Measurements from ENCODE around the gene NFIA.

Gene NFIA

DNA sequence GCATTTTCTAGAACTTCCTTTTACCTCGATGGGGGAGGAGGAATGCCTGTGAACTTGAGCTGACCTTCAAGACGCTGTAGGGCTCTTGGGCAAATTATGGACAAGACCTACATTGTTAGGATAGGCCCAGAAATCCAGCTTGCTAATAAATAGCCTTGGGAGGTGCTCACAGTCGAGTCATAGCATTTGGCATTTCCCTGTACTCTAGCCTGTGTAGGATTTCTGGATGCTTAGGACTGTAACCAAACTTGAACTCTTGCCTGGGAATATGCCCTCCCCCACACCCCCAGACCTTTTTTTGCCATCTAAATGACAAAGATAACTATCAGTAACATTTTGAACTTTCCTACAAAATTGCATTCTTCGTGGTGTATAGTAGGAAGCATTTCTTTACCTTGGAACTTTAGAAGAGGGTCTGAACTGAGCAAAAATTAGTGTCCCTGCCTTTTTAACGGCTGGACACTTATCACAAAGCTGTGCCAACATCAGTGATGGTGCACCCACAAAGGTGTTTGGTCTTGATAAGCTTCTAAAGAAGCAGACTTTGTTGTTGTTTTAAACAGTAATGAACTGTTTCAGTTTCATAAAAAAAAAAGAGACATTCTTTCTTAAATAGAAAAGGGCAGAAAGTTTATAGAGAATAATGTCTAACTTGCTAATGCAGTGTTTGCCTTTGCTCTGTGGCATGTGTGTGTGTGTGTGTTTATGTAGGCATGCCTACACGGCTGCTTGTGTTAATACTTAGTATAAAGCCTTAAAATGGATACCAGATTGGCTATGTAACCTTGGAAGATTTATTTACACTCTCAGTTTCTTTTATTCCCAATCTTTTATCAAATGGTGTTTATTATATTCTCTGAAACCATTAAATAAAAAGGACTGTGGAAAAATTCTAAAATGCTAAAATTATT, 88.2 kb downstream of the NFIA start:
- H3K4me3 Mint-ChIP-seq = no peak overlapping the region
- no peaks in the 10 kb centered on the region for H3K9me3 Mint-ChIP-seq
- no peak for DNase-seq
- peaks cover 6% of the 10 kb centered on the region for H3K4me1 Mint-ChIP-seq (ENCODE audit: low read depth)
- H3K27me3 Mint-ChIP-seq = peaks cover 5% of the 10 kb centered on the region
- no peaks in the 10 kb centered on the region for H3K36me3 Mint-ChIP-seq (ENCODE audit: low read depth)
- H3K27ac Mint-ChIP-seq = no peak overlapping the region

GRCh38 chr1:61171346-61171745, 89.0 kb downstream of the NFIA start:
- Mint-ChIP-seq H3K4me1 (ENCODE audit: low read depth) (peaks cover 6% of the 10 kb centered on the region), H3K27me3 (peaks cover 5% of the 10 kb centered on the region), H3K36me3 (ENCODE audit: low read depth) (no peaks in the 10 kb centered on the region), H3K9me3 (no peaks in the 10 kb centered on the region), H3K27ac (no peak overlapping the region), H3K4me3 (no peak overlapping the region)
- no peak for DNase-seq

DNA sequence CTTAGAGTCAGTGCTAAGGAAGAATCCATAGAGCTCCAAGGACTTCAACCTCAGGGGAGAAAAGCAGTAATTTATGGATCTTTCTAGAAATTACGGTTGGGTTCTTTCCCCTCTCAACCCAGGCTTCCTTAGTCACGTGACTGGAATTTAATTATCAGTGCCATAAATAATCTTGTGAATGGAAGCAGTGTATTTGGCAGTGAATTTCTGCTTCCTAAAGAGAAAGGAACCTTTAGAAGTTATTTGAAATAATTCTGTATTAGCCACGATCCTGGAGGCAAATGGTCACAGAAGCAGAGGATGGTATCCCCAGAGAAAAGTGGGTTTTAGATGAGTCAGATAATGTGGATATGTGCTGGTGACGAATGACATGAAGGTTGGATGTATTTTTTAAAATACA, 89.6 kb downstream of the NFIA start:
- DNase-seq = no peak
- Mint-ChIP-seq H3K9me3 (no peaks in the 10 kb centered on the region), H3K4me3 (no peak overlapping the region), H3K27ac (no peak overlapping the region), H3K4me1 (ENCODE audit: low read depth) (peaks cover 6% of the 10 kb centered on the region), H3K36me3 (ENCODE audit: low read depth) (no peaks in the 10 kb centered on the region), H3K27me3 (peaks cover 3% of the 10 kb centered on the region)

GRCh38 chr1:61173118-61173517, 90.8 kb downstream of the NFIA start:
- no peaks in the 10 kb centered on the region for H3K36me3 Mint-ChIP-seq (ENCODE audit: low read depth)
- H3K4me3 Mint-ChIP-seq = no peak overlapping the region
- peaks cover 6% of the 10 kb centered on the region for H3K4me1 Mint-ChIP-seq (ENCODE audit: low read depth)
- no peak for DNase-seq
- no peaks in the 10 kb centered on the region for H3K9me3 Mint-ChIP-seq
- peaks cover 3% of the 10 kb centered on the region for H3K27me3 Mint-ChIP-seq
- no peak overlapping the region for H3K27ac Mint-ChIP-seq

DNA sequence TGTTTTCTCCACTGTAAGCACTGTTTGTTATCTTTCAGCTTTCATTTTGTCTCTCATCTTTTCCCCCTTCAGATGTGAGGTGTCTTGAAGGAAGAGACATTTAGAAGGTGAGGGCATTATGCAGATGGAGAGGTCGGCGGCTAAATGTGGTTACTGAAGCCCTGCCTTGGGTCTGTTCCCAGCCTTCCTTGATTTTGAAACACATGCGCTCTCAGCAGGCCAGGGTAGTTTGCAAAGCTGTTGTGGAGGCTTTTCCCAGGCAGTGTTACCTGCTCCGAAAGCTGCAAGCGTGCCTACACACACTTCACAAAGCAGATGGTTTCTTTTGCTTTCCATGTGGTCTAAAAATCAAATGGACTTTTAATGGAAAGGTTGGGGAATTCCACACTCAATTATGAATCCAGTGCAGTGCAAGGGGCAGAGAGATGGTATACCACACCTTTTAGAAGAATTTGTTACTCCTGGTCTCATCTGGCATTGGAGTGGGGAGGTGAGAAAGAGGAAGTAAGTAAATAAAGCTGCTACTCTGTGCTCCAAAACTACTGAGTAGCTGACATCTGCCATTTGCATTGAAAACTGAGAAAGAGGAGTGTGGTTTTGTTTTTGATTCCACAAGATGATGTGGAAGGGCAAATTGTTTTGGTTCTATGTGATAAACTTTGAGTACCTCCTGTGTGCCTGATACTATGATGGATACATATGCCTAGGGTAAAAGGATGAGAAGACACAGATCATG, 91.9 kb downstream of the NFIA start:
- Mint-ChIP-seq H3K9me3 (no peaks in the 10 kb centered on the region), H3K27ac (no peak overlapping the region), H3K4me3 (no peak overlapping the region), H3K36me3 (ENCODE audit: low read depth) (no peaks in the 10 kb centered on the region), H3K27me3 (peaks cover 3% of the 10 kb centered on the region), H3K4me1 (ENCODE audit: low read depth) (peaks cover 6% of the 10 kb centered on the region)
- no peak for DNase-seq

DNA sequence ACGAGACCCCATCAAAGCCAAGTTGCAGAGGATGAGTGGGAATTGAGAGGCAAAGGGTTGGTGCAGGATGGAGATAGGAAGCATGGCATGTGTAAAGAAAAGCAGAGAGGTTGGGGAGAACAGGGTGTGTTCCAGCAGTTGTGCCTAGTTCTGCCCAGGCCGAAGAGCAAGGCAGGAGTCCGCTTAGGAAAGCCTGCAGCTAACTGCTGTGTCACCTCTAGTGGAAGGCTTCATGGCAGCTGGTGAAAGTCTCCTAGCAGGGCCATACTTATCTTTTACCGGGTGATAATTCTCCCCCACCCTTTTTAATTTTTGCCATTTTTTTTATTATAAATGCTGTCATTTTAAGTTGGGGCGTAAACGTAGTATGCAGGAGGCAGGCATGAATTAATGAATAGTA, 93.6 kb downstream of the NFIA start:
- Mint-ChIP-seq H3K27ac (no peak overlapping the region), H3K9me3 (no peaks in the 10 kb centered on the region), H3K4me1 (ENCODE audit: low read depth) (peaks cover 6% of the 10 kb centered on the region), H3K36me3 (ENCODE audit: low read depth) (no peaks in the 10 kb centered on the region), H3K4me3 (no peak overlapping the region), H3K27me3 (peaks cover 3% of the 10 kb centered on the region)
- DNase-seq = no peak

DNA sequence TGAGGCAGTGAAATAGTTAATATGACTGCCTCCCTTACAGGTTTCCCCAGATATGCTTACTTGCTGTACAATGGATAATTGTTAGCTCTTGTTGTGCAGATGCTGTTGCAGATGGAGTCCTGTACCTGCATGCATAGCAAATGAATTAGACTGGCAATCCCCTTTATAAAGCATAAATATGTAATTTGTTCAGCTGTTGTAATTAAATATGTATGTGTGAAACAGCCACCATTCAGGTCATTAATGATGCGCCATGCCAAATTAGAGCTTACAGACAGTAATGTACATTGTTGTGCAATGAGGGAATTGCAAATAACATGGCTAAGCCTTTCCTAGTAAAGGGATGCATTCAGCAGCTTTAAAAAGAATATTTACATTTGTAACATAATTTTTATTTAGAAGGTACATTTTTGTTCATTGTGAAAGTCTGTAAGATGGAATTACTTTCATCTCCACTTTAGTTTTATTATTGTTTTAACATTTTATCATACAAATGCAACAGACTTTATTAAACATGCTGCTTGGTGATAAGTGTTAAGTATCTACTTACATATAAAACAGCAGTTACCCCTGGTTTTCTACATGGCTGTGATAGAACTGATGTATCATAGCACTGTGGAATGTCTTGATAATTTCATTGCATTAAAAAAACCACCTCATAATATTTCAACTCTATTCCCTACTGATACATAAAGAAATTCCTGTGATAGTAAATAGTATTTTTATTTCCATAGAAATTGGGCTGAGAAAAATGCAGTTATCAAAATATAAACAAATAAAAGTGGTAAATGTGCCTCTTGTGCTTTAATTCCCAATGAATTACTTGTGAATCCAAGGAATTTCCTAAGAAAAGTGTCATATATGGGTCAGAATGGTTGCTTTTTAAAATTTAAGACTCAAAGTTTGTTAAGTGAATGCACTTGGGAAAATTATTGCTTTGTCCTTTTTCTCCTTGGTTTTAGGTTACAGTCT, 99.0 kb downstream of the NFIA start:
- no peaks in the 10 kb centered on the region for H3K9me3 Mint-ChIP-seq
- no peaks in the 10 kb centered on the region for H3K36me3 Mint-ChIP-seq (ENCODE audit: low read depth)
- no peaks in the 10 kb centered on the region for H3K27me3 Mint-ChIP-seq
- no peak overlapping the region for H3K27ac Mint-ChIP-seq
- H3K4me3 Mint-ChIP-seq = no peak overlapping the region
- H3K4me1 Mint-ChIP-seq (ENCODE audit: low read depth) = peaks cover 2% of the 10 kb centered on the region
- no peak for DNase-seq

DNA sequence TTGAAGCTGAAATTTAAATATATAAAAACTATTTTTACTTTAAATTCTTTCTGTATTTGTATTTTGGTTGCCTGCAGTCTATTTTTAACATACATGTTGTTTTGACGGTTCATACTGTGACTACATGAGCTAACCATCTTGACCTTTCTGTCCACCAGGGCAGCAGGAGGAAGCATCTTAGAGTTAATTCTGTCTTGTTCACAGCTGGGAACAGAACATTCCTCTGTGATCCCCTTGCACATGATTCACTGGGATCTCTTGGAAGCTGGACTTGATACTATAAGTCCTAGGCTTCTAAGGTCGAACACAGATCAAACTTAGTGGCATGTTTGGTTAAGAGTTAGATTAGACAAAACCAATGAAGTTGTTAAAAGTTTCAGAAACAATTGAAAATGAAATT, 99.7 kb downstream of the NFIA start:
- no peak for DNase-seq
- Mint-ChIP-seq H3K4me3 (no peak overlapping the region), H3K36me3 (ENCODE audit: low read depth) (no peaks in the 10 kb centered on the region), H3K4me1 (ENCODE audit: low read depth) (peaks cover 2% of the 10 kb centered on the region), H3K9me3 (no peaks in the 10 kb centered on the region), H3K27me3 (no peaks in the 10 kb centered on the region), H3K27ac (no peak overlapping the region)

DNA sequence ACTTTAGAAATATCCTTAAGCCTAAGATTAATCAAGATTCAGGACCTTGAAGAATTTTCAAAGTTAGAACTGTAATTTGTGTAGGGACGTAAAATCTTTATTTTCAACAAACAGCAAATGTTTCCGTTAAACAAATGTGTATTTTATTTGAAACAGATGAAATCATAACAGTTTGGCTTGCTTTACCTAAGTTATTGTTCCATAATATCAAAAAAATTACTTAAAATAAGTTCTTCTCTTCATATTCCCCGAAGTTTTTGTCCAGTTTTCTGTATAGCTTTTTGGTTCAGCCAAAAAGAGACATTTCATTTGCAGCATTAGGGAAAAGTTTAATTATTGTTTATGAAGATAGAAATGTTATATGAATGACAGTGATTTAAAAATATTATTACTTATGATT, 100.1 kb downstream of the NFIA start:
- H3K9me3 Mint-ChIP-seq = no peaks in the 10 kb centered on the region
- H3K27ac Mint-ChIP-seq = no peak overlapping the region
- peaks cover 2% of the 10 kb centered on the region for H3K4me1 Mint-ChIP-seq (ENCODE audit: low read depth)
- no peak overlapping the region for H3K4me3 Mint-ChIP-seq
- H3K27me3 Mint-ChIP-seq = no peaks in the 10 kb centered on the region
- no peaks in the 10 kb centered on the region for H3K36me3 Mint-ChIP-seq (ENCODE audit: low read depth)
- DNase-seq = no peak

DNA sequence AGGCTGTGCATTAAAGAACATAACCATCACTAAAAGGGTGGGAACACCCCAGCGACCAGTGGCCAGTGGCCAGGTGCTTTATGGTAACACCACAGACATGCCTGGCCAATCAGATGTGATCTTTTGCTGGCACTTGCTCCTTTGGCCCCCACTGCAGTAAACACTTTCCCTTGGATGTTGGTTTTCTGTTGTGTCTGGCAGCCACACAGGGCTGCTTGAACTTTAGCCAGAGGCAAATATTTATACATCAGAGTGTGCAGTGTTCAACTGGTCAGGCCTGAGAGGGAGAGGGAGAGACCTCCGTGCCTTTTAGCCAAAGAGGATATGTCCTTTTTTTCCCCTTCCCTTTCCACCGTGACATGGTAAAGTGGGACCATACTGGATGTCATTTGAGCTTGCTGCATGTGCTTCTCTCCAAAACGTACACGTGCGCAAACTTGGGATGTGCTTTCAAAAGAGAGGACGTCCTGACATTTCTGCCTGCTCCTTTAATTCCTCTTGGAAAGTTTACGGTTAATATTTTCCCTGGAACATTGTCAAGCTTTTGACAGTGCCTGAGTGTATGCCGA, 101.2 kb downstream of the NFIA start:
- no peak overlapping the region for H3K27ac Mint-ChIP-seq
- no peak for DNase-seq
- no peaks in the 10 kb centered on the region for H3K36me3 Mint-ChIP-seq (ENCODE audit: low read depth)
- H3K4me1 Mint-ChIP-seq (ENCODE audit: low read depth) = peaks cover 2% of the 10 kb centered on the region
- no peaks in the 10 kb centered on the region for H3K9me3 Mint-ChIP-seq
- H3K4me3 Mint-ChIP-seq = no peak overlapping the region
- H3K27me3 Mint-ChIP-seq = no peaks in the 10 kb centered on the region

GRCh38 chr1:61184040-61184713, 101.8 kb downstream of the NFIA start:
- no peak for DNase-seq
- Mint-ChIP-seq H3K9me3 (no peaks in the 10 kb centered on the region), H3K36me3 (ENCODE audit: low read depth) (no peaks in the 10 kb centered on the region), H3K4me1 (ENCODE audit: low read depth) (peaks cover 2% of the 10 kb centered on the region), H3K27me3 (no peaks in the 10 kb centered on the region), H3K27ac (no peak overlapping the region), H3K4me3 (no peak overlapping the region)

- H3K9me3 Mint-ChIP-seq = no peaks in the 10 kb centered on the region
- no peak overlapping the region for H3K27ac Mint-ChIP-seq
- DNase-seq = no peak
- H3K4me1 Mint-ChIP-seq (ENCODE audit: low read depth) = peaks cover 2% of the 10 kb centered on the region
- no peak overlapping the region for H3K4me3 Mint-ChIP-seq
- no peaks in the 10 kb centered on the region for H3K27me3 Mint-ChIP-seq
- H3K36me3 Mint-ChIP-seq (ENCODE audit: low read depth) = no peaks in the 10 kb centered on the region
Measured at GRCh38 chr1:61184714-61185106, 102.3 kb downstream of the NFIA start.

- DNase-seq = no peak
- Mint-ChIP-seq H3K4me1 (ENCODE audit: low read depth) (peaks cover 2% of the 10 kb centered on the region), H3K4me3 (no peak overlapping the region), H3K27ac (no peak overlapping the region), H3K36me3 (ENCODE audit: low read depth) (no peaks in the 10 kb centered on the region), H3K27me3 (no peaks in the 10 kb centered on the region), H3K9me3 (no peaks in the 10 kb centered on the region)
Measured at GRCh38 chr1:61186753-61187152, 104.4 kb downstream of the NFIA start.
